GM18499 (cell line): ENCODE results near the gene SF3A2.

Source experiments
- ATAC-seq: cut with Tn5 transposase; IDR thresholded peaks from one replicate; pipeline ENCODE4 v1.9.1; 2021; ENCODE audit warnings: moderate number of reproducible peaks; ENCODE audit not compliant: insufficient read depth, unreplicated experiment

SF3A2 gene

DNA sequence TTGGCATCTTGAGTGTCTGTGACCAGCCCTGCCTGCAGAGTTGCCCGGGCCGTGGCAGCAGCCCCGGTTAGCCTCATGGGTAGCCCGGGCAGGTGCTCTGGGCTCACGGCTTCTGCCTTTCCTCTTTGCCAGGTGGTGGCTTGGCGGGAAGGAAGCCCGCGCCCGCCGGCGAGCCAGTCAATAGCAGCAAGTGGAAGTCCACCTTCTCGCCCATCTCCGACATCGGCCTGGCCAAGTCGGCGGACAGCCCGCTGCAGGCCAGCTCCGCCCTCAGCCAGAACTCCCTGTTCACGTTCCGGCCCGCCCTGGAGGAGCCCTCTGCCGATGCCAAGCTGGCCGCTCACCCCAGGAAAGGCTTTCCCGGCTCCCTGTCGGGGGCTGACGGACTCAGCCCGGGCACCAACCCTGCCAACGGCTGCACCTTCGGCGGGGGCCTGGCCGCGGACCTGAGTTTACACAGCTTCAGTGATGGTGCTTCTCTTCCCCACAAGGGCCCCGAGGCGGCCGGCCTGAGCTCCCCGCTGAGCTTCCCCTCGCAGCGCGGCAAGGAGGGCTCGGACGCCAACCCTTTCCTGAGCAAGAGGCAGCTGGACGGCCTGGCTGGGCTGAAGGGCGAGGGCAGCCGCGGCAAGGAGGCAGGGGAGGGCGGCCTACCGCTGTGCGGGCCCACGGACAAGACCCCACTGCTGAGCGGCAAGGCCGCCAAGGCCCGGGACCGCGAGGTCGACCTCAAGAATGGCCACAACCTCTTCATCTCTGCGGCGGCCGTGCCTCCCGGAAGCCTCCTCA is 10.4 kb upstream of the SF3A2 start:
- ATAC-seq: no peak

DNA sequence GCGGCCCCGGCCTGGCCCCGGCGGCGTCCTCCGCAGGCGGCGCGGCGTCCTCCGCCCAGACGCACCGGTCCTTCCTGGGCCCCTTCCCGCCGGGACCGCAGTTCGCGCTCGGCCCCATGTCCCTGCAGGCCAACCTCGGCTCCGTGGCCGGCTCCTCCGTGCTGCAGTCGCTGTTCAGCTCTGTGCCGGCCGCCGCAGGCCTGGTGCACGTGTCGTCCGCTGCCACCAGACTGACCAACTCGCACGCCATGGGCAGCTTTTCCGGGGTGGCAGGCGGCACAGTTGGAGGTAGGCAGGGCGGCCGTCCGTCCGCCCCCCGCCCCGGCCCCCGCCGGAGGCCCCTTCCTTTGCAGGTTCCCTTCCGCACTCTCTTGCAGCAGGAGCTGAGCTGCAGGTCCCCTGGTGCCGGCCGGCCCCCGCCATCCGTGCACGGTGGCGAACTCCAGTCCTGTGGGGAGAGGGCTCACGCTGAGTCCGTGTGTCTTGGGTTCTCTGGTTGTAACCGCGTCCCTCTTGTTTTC is 9.7 kb upstream of the SF3A2 start:
- no peak for ATAC-seq

DNA sequence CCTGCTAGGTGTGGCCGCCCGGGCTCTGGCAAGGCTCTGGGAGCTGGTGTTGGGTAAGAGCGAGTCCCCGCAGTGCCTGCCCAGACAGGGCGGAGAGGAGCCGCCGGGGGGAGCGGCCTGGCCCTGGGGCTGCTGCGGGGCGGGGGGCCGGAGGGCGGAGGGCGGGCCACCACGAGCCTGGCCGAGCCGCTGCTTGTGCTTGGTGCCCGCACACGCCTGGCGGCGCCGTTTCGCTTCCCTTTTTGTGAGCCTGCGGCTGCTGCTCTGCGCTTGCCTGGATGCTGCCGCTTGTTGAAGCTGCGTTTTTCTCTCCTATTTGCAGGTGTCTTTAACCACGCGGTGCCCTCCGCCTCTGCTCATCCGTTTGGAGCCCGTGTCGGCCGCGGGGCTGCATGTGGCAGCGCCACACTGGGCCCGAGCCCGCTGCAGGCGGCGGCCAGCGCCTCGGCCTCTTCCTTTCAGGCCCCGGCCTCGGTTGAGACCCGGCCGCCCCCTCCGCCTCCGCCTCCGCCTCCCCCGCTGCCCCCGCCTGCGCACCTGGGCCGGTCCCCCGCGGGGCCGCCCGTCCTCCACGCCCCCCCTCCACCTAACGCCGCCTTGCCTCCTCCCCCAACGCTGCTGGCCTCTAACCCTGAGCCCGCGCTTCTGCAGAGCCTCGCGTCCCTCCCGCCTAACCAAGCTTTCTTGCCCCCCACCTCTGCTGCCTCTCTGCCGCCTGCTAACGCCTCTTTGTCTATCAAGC is 9.0 kb upstream of the SF3A2 start:
- no peak for ATAC-seq

- ATAC-seq: no peak
These were observed 8.2 kb upstream of the SF3A2 start for GRCh38 chr19:2228157-2229030.

GRCh38 chr19:2229103-2230032 is 7.3 kb upstream of the SF3A2 start:
- ATAC-seq: no peak

- no peak for ATAC-seq
These were observed 6.5 kb upstream of the SF3A2 start for GRCh38 chr19:2230033-2230531.

DNA sequence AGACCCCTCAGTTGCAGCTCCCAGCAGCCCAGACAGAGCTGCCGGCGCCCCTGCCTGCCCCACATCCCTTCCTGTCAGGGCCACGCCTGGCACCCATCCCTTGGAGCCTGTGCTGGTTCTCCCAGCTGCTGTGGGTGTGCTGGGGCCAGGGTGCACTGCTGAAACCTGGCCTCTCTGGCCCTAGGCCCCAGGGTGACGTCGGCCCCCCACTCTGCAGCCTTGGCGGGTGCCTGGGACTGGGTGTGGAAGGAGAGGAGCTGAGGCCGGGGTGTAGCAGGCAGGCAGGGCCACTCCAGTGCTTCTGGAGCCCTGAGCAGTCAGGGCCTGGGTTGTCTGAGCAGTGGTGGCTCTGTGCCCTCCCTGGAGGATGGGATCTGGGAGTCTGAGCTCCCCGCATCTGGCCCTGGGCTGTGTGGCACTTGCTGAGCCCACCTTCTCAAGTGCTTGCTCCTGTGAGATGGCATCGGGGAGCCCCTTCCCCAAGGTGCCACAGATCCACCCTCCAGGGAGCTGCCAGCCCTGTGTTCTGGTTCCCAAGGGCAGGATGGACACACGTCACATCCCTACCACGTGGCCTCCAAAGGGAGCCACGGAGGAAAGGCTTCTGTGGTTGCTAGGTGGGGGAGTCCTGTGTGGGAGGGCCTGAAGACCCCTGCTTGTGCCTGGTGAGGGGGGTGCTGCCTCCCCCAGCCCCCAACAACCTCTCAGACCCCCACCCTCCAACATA is 5.7 kb upstream of the SF3A2 start:
- no peak for ATAC-seq

GRCh38 chr19:2231621-2232221 is 4.9 kb upstream of the SF3A2 start:
- ATAC-seq: no peak

- ATAC-seq: no peak
These were observed 4.1 kb upstream of the SF3A2 start for GRCh38 chr19:2232286-2233151.

GRCh38 chr19:2233601-2234280 is 2.9 kb upstream of the SF3A2 start:
- ATAC-seq: no peak

- no peak for ATAC-seq
These were observed 1.6 kb upstream of the SF3A2 start for GRCh38 chr19:2234996-2235380.

DNA sequence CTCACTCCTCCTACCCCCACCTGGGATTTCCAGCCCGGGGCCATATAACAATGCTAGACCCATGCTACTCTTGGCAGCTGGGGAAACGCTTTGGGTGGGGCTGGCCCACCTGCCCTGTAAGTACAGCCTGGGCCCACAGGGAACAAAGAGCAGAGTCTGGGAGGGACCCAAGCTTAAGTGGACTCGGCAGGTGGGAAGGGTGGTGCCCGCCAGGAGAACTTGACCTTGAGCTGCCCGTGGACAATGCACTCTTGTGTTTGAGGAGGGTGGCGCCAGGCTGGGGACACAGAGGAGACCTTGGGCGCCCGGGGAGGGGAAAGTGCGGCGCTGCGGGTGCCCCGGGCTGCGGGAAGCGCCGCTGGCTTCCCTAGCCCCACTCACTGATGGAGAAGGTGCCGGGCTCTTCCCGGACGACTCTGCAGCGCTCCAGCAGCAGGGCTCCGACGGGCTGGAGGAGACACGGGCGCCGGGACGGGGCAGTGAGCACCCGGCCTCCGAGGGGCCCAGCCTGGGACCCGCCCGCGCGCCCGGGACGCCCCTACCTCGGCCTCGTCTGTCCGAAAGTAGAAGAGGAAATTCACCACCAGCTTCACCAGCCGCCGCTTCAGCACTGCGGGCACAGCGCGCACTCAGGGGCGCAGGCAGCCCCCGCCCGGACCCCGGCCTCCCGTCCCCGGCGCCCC is 1.1 kb upstream of the SF3A2 start:
- ATAC-seq: no peak

- ATAC-seq: peak; percentile 7
These were observed 635 bp upstream of the SF3A2 start for GRCh38 chr19:2236064-2236313.

DNA sequence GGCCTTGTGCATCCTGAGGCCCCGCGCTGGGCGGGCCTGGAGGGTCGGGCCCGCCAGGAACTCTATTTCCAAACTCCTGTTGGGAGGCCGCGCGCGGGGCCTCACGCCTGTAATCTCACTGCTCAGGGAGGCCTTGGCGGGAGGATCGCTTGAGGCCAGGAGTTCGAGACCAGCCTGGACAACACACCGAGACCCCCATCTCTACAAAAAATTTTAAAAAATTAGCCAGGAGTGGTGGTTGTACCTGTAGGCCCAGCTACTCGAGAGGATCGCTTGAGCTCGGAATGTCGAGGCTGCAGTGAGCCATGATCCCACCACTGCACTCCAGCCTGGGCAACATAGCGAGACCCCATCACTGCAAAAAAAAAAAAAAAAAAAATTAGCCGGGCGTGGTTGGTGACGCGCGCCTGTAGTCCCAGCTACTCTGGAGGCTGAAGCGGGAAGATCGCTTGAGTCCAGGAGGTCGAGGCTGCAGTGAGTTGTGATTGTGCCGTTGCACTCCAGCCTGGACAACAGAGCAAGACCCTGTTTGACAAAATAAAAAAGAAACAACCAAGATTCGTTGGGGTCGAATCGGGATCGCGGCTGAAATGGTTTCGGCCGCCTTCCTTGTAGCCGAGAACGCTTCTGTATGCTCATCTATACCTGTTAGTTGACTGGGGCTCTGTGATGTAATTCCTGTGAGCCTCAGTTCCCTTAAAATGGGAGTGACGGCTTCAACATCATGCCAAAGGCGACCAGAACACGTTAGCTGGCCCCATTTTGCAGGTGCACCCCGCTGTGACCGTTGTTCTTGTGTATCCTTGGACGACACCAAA is 636 bp downstream of the SF3A2 start:
- ATAC-seq: no peak

DNA sequence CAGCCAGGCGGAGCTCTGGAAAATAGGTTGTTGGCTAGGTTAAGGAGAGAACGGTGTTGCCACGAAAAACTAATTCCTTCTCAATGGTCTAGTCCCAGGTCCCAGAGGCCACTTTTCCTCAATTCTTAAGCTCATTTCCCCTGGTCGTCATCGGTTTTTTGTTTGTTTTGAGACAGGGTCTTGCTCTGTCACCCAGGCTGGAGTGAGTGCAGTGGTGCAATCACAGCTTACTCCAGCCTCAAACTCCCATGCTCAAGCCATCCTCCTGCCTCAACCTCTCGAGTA is 1.2 kb downstream of the SF3A2 start:
- no peak for ATAC-seq

GRCh38 chr19:2239173-2239572 is 2.5 kb downstream of the SF3A2 start:
- ATAC-seq: no peak
